ENCODE results near the gene PAPOLG.
"Not testable (repeated sequence)": the region's sequence is repeated elsewhere in the genome, so short reads cannot be mapped to it uniquely, and the experiment has no call there.

PAPOLG gene

DNA sequence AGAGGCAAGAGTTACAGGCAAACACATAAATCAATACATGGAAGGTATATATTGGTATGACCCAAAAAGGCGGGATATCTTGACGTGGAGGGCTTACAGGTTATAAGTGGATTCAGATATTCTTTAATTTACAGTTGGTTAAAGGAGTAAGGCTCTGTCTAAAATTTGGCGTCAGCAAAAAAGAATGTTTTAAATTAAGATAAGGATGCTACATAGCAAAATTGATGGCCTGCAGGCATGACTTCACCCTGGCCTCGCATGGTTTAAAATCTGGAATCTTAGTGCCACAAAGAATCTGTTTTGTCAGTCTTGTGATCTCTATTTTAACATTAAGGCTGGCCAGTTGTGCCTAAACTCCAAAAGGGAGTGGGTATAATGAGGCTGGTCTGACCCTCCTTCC is 66.9 kb downstream of the PAPOLG start:
- no peak for DNase-seq (ENCODE audit: low spot score)

DNA sequence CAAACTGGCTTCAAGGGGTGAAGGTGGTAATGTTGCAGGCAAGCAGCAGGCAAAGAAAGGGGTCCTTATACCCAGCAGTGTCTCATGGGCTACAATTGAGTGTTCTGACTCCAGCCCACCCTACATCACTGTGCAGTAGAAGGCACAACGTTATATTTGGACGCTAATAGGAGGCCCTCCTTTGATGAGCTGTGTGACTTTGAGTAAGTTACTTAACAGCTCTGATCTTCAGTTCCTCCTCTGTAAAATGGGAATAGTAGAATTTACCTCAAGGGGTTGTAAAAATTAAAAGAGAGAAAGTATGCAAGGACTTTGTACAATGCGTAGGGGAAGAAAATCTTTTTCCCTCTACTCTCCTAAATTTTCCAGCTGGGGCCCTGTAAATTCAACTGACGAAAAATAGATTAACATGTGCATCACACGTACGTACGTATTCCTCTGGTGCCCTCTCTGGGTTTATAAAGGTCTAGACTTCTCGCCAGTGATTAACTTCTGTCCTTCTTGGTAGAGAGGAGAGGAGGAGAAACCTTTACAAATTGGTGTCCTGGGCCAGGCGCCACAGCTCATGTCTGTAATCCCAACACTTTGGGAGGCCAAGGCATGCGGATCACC is 67.7 kb downstream of the PAPOLG start:
- no peak for DNase-seq (ENCODE audit: low spot score)

DNA sequence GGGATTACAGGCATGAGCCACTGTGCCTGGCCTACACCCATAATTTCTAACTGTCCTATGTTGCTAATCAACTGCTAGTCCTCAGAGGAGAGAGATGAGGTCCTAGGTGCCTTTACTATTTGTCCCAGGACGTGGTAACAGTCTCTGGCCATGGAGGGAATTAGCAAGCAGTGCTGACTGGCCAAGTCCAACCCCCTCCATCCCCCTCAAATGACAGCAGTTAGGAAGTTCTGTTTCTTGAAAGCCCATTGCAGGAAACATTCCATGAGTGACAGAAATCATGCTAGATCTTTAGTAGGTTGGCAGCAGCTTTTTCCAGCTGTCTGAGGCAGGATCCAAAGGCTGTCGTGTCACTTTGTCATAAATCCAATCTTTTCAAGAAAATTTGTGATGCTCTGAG is 69.6 kb downstream of the PAPOLG start:
- DNase-seq (ENCODE audit: low spot score) = no peak

- no peak for DNase-seq (ENCODE audit: low spot score)
Observed at GRCh38 chr2:60826111-60826510, 70.0 kb downstream of the PAPOLG start.

DNA sequence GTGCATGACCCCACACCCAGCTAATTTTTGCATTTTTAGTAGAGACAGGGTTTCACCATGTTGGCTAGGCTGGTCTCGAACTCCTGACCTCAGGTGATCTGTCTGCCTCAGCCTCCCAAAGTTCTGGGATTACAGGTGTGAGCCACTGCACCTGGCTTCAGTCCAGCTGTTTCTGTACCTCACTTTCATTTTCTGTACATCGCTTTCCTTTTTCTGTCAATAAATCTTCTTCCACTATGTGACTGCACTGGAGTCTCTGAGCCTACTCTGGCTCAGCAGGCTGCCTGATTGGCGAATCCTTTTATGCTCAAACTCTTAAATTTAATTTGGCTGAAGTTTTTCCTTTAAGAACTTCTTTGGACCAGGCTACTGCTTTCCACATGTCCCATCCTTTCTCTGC is 70.8 kb downstream of the PAPOLG start:
- not testable (repeated sequence) for DNase-seq (ENCODE audit: low spot score)

GRCh38 chr2:60827369-60827768 is 71.3 kb downstream of the PAPOLG start:
- no peak for DNase-seq (ENCODE audit: low spot score)

DNA sequence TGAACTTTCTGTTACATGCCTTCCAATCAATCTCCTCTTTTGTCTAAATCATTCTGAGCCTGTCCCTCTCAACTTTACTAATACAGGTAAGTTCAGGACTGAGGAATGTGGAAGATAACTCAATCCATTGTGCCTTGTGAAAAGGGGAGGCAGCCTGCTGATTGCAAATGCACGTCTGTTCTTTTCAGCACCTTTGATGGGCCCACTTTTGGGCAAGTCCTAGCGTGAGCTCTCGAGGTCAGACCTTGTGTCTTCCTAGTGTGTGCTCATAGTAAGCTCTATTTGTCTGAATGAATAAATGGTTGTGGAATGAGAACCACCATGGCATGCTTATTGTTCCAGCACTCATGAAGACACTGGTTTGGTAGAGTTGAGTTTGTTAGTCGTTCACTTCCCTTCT is 74.9 kb downstream of the PAPOLG start:
- DNase-seq (ENCODE audit: low spot score) = no peak

- no peak for DNase-seq (ENCODE audit: low spot score)
Observed at GRCh38 chr2:60831921-60832320, 75.9 kb downstream of the PAPOLG start.

- no peak for DNase-seq (ENCODE audit: low spot score)
Observed at GRCh38 chr2:60832621-60833020, 76.6 kb downstream of the PAPOLG start.

GRCh38 chr2:60834270-60834717 is 78.2 kb downstream of the PAPOLG start:
- no peak for DNase-seq (ENCODE audit: low spot score)

DNA sequence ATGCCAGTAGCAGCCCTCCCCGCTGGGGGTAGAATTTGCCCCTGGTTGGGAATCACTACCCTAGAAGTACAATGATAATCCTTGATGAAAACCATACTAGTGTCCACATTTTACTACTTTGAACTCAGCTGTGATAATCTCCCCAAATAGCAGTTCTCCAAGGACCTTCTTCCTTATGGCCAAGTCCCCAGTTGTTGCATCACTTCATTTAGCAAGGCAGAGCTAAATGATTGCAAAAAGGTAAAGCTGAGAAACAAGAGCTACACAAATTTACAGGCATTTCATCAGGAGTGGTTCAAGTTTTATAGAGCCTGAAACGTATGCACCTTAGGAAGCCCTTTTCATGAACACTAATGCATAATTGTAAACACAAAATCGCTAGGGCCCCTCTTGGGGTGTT is 80.4 kb downstream of the PAPOLG start:
- no peak for DNase-seq (ENCODE audit: low spot score)

DNA sequence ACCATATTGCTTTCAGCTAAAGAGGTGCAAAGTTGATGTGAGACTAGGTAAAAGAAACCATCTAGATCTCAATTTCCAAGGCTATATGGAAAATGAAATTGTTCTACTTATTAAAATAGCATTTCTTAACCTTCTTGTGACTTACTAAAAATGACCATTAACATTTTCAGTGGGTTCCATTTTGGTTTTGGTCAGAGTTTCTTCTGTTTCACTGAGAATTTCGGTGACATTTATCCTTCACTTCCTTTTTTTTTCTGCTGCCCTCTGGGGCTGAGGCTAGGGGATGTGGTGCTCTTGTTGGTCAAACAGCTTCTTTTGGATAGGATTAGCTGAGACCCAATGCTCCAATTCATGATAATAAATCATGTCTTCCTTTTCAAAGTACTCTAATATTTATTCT is 81.1 kb downstream of the PAPOLG start:
- no peak for DNase-seq (ENCODE audit: low spot score)

GRCh38 chr2:60838481-60838880 is 82.4 kb downstream of the PAPOLG start:
- no peak for DNase-seq (ENCODE audit: low spot score)

DNA sequence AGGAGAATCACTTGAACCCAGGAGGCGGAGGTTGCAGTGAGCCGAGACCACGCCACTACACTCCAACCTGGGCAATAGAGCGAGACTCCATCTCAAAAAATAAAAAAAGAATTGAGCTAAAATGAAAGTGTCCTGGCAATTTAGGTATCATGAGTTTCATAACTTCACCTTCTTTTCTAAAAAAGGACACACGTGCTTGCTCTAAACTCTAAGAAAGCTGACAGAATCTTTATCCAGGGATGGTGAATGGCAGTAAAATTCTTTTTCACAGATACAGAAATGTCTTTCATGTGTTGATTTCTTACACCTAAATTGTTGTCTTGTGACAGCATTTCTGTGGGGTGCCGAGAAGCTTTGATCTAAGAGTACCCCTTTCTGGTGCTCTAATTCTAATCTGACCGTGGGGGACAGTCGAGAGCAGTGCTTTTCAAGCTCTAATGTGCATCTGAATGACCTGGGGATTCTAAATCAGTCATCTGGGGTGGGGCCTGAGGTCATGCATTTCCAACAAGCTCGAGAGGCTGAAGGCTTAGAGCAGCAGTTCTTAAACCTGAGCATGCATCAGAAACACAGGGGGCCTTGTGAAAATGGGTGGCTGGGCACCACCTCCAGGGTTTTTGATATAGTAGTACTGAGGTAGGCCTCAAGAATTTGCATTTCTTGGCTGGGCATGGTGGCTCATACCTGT is 83.2 kb downstream of the PAPOLG start:
- DNase-seq (ENCODE audit: low spot score) = no peak

- no peak for DNase-seq (ENCODE audit: low spot score)
Observed at GRCh38 chr2:60840880-60841279, 84.8 kb downstream of the PAPOLG start.

- no peak for DNase-seq (ENCODE audit: low spot score)
Observed at GRCh38 chr2:60843006-60843405, 86.9 kb downstream of the PAPOLG start.

- DNase-seq (ENCODE audit: low spot score) = no peak
Observed at GRCh38 chr2:60844105-60844504, 88.0 kb downstream of the PAPOLG start.

- no peak for DNase-seq (ENCODE audit: low spot score)
Observed at GRCh38 chr2:60847854-60848253, 91.8 kb downstream of the PAPOLG start.
